Tibial nerve (tissue), 4 donors: ENCODE results near the gene IL21R.
"Not testable (repeated sequence)": the region's sequence is repeated elsewhere in the genome, so short reads cannot be mapped to it uniquely, and the experiment has no call there.

ENCODE experiments used
- EP300 ChIP-seq, 2 donors: sonication (generic); formaldehyde crosslinking; IDR thresholded peaks; one replicate each; pipeline ENCODE4 v1.6.1; 2017; ENCODE audit warnings: antibody characterized with exemption in 2 of 2, mild to moderate bottlenecking in 1 of 2
- POLR2A ChIP-seq, 2 donors: fragments of 450-650 bp; IDR thresholded peaks; one replicate each; pipeline ENCODE4 v1.6.1; 2017; ENCODE audit warnings: antibody characterized with exemption in 2 of 2, mild to moderate bottlenecking in 2 of 2, moderate library complexity in 2 of 2
- TF ChIP-seq, protein P1 (sequence below), 5 experiments: fragments of 200-600 bp in 3 of 5; fragments of 450-650 bp in 2 of 5; sonication (generic) in 3 of 5; IDR thresholded peaks; one replicate each; pipeline ENCODE4 v1.5.1; 2016 to 2019; ENCODE audit warnings: antibody characterized with exemption in 5 of 5, mild to moderate bottlenecking in 3 of 5, moderate library complexity in 2 of 5

DNA sequence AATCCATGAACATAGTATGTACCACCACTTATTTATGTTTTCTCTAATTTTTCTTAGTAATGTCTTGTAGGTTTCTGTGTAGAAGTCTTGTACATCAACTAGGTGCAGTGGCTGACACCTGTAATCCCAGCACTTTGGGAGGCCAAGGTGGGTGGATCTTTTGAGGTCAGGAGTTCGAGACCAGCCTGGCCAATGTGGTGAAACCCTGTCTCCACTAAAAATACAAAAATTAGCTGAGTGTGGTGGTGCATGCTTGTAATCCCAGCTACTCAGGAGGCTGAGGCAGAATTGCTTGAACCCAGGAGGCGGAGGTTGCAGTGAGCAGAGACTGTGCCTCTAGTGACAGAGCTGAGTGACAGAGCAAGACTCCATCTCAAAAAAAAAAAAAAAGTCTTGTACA is 8.0 kb downstream of the IL21R start:
- TF ChIP-seq, protein P1, sequence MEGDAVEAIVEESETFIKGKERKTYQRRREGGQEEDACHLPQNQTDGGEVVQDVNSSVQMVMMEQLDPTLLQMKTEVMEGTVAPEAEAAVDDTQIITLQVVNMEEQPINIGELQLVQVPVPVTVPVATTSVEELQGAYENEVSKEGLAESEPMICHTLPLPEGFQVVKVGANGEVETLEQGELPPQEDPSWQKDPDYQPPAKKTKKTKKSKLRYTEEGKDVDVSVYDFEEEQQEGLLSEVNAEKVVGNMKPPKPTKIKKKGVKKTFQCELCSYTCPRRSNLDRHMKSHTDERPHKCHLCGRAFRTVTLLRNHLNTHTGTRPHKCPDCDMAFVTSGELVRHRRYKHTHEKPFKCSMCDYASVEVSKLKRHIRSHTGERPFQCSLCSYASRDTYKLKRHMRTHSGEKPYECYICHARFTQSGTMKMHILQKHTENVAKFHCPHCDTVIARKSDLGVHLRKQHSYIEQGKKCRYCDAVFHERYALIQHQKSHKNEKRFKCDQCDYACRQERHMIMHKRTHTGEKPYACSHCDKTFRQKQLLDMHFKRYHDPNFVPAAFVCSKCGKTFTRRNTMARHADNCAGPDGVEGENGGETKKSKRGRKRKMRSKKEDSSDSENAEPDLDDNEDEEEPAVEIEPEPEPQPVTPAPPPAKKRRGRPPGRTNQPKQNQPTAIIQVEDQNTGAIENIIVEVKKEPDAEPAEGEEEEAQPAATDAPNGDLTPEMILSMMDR (IDR thresholded peaks at IDR 0.05), result not testable (repeated sequence)
- not testable (repeated sequence) for TF ChIP-seq POLR2A, EP300 (IDR thresholded peaks at IDR 0.05)
